ENCODE data around the gene AP4S1. TPM values are rescaled to one million over a fixed set of nuclear protein-coding genes. Genes with fewer than 3 reads are reported as not detected.

AP4S1 gene
- total and polyA plus RNA-seq, 2 of the 8 experiments (the other 6 are each of a cell fraction or from before 2014, with no cell fraction given) = 2.8 to 9.9 TPM

DNA sequence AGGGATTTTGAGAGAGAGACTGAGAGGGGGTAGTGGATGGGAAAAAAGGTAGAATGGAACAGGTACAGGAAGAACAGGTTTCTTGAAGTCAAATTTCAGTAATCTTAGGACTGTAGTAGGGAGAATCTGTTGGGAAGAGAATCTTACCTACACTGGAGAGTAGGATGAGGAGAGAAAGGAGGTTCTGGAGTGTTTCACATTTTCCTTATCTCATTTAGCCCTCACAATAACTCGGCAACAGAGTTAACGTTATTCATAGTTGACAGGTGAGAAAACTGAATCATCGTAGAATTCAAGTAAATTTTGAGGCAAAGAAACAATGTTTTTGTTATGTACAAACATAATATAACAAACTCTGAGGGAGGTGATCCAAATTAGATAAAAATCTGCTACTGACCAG lies 17.9 kb downstream of the AP4S1 start:
- Histone ChIP-seq H4K5ac (ENCODE audit: insufficient read length, low read depth, low read length) (no peak overlapping the region), H3K36me3 (ENCODE audit: control insufficient read depth in 2 of 4, insufficient read depth in 4 of 4, low read length in 3 of 4) (no peaks in the 10 kb centered on the region), H3K4me1 (replicated peaks in 1 of 4; ENCODE audit: control insufficient read depth in 3 of 4, insufficient read depth in 4 of 4, low read length in 3 of 4) (peaks cover 0 to 3% (median 0%) of the 10 kb centered on the region in 4 experiments; a peak in 3 of 7 replicates), H3K4ac (replicated peaks; ENCODE audit: insufficient read length, low read depth, low read length) (no peak overlapping the region), H2BK5ac (ENCODE audit: low read depth, low read length) (no peak overlapping the region), H4K8ac (ENCODE audit: extremely low read depth, insufficient read depth, low read length) (no peak overlapping the region), H3K27ac (ENCODE audit: low read depth, low read length) (no peak overlapping the region), H2BK15ac (ENCODE audit: low read length) (no peak overlapping the region), H3K14ac (ENCODE audit: insufficient read length) (no peak overlapping the region), H3K27me3 (replicated peaks in 1 of 4; ENCODE audit: control insufficient read depth in 3 of 4, extremely low read depth in 1 of 4, insufficient read depth in 3 of 4, low read length in 3 of 4) (no peaks in the 10 kb centered on the region), H2BK120ac (replicated peaks; ENCODE audit: low read depth, low read length) (no peak overlapping the region), H3K4me3 (ENCODE audit: extremely low read depth in 1 of 4, insufficient read depth in 2 of 4, low read depth in 3 of 4, low read length in 4 of 4) (no peak overlapping the region), H3K9ac (replicated peaks in 1 of 4; ENCODE audit: extremely low read depth in 1 of 4, low read depth in 3 of 4, low read length in 3 of 4) (no peak overlapping the region; a peak in 1 of 7 replicates), H3K9me3 (ENCODE audit: insufficient read depth in 2 of 2, low read depth in 1 of 2, low read length in 1 of 2) (no peaks in the 10 kb centered on the region), H3K23me2 (ENCODE audit: low read depth, low read length) (no peaks in the 10 kb centered on the region), H2AFZ (ENCODE audit: low read length) (no peak overlapping the region), H2AK5ac (ENCODE audit: low read depth, low read length) (no peak overlapping the region), H4K20me1 (replicated peaks in 1 of 2; ENCODE audit: control insufficient read depth in 1 of 2, insufficient read depth in 2 of 2, low read length in 2 of 2) (no peaks in the 10 kb centered on the region), H3K23ac (ENCODE audit: insufficient read length) (no peak overlapping the region), H3K56ac (replicated peaks; ENCODE audit: insufficient read length, low read depth, low read length) (no peak overlapping the region), H3K4me2 (ENCODE audit: insufficient read depth in 1 of 2, low read depth in 2 of 2, low read length in 2 of 2) (no peak overlapping the region), H2BK20ac (ENCODE audit: low read length) (no peak overlapping the region), H3K79me2 (ENCODE audit: control insufficient read depth in 1 of 2, insufficient read depth in 2 of 2, low read length in 2 of 2) (no peaks in the 10 kb centered on the region), H3K79me1 (ENCODE audit: low read depth, low read length) (no peaks in the 10 kb centered on the region), H3K18ac (ENCODE audit: extremely low read depth, low read length) (no peak overlapping the region), H2BK12ac (ENCODE audit: low read depth, low read length) (no peak overlapping the region), H4K91ac (replicated peaks; ENCODE audit: insufficient read length, low read length) (no peak overlapping the region)
- 87% methylated on average over 3 of the region's 3 CpGs; no CpG with 5 or more reads in 1 of the 2 experiments for WGBS, 2 experiments (ENCODE audit: extremely low coverage in 1 of 2, insufficient coverage in 1 of 2, insufficient read length in 1 of 2, insufficient replicate concordance in 2 of 2, low coverage in 1 of 2, low lambda C conversion rate in 2 of 2, missing lambda C conversion rate in 1 of 2)
- CTCF ChIA-PET (ENCODE audit: partially characterized antibody) = no interaction called here
- TF ChIP-seq SIRT6 (IDR thresholded peaks at IDR 0.05; ENCODE audit: low read length) (no peak), CREB1 (IDR thresholded peaks at IDR 0.05) (no peak), EGR1 (IDR thresholded peaks at IDR 0.05; ENCODE audit: borderline replicate concordance, low read depth, low read length) (no peak), RNF2 (IDR thresholded peaks at IDR 0.05; ENCODE audit: borderline replicate concordance, low read depth, low read length, missing control alignments, poor library complexity, severe bottlenecking) (no peak), BRCA1 (IDR thresholded peaks at IDR 0.05; ENCODE audit: low read depth, low read length) (no peak), CBX5 (IDR thresholded peaks at IDR 0.05; ENCODE audit: low read depth, low read length) (no peak), BCL11A (IDR thresholded peaks at IDR 0.05; ENCODE audit: low read depth in 2 of 2, low read length in 2 of 2) (no peak), POU5F1 (IDR thresholded peaks at IDR 0.05; ENCODE audit: low read depth, low read length) (no peak), RFX5 (IDR thresholded peaks at IDR 0.05; ENCODE audit: borderline replicate concordance, low read depth, low read length) (no peak), SP2 (IDR thresholded peaks at IDR 0.05; ENCODE audit: low read length) (no peak), CBX8 (IDR thresholded peaks at IDR 0.05; ENCODE audit: borderline replicate concordance, low read depth, low read length) (no peak), JUND (IDR thresholded peaks at IDR 0.05; ENCODE audit: low read length) (no peak), SUZ12 (IDR thresholded peaks at IDR 0.05; ENCODE audit: low read length) (no peak), SAP30 (IDR thresholded peaks at IDR 0.05; ENCODE audit: insufficient read depth, insufficient replicate concordance, low read length) (no peak)
- DNase-seq (ENCODE audit: low read depth in 1 of 2, low spot score in 2 of 2) = no peak
- FAIRE-seq = no peak
- POLR2A ChIA-PET (ENCODE audit: partially characterized antibody) = interaction anchor here (3.2 kb wide), 1 partner anchor 18 kb away, joined by 18 read pairs; the partner anchor contains the start of genes AP4S1 and STRN3
